PC-9 (cell line): ENCODE data around the gene ADGRD1.

Source experiments
- EZH2 ChIP-seq: fragments of 200-600 bp; sonication (generic); IDR thresholded peaks from 2 replicates; pipeline ENCODE4 v1.8.0; 2017; ENCODE audit warnings: antibody characterized with exemption, low read depth
- TF ChIP-seq, protein P1 (sequence below): fragments of 200-600 bp; sonication (generic); conservative IDR thresholded peaks from 2 replicates; pipeline ENCODE4 v1.6.1; 2017; ENCODE audit warnings: mixed run types, antibody characterized with exemption, mild to moderate bottlenecking, moderate library complexity

DNA sequence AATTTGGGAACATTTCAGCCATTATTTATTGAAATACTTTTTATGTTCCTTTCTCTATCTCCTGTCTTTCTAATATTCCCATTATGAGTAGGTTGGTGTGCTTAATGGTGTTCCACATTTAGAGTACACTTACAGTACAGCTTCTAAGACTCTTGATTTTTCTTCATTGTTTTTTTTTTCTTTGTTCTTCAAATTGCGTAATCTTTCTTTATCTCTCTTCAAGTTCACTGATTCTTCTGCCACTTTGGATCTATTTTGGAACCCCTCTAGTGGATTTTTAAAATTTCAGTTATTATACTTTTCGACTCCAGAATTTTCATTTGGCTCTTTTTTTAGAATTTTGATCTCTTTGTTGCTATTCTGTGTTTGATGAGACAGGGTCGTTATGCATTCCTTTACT is 157.7 kb downstream of the ADGRD1 start:
- TF ChIP-seq, protein P1, sequence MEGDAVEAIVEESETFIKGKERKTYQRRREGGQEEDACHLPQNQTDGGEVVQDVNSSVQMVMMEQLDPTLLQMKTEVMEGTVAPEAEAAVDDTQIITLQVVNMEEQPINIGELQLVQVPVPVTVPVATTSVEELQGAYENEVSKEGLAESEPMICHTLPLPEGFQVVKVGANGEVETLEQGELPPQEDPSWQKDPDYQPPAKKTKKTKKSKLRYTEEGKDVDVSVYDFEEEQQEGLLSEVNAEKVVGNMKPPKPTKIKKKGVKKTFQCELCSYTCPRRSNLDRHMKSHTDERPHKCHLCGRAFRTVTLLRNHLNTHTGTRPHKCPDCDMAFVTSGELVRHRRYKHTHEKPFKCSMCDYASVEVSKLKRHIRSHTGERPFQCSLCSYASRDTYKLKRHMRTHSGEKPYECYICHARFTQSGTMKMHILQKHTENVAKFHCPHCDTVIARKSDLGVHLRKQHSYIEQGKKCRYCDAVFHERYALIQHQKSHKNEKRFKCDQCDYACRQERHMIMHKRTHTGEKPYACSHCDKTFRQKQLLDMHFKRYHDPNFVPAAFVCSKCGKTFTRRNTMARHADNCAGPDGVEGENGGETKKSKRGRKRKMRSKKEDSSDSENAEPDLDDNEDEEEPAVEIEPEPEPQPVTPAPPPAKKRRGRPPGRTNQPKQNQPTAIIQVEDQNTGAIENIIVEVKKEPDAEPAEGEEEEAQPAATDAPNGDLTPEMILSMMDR = no peak
- TF ChIP-seq EZH2 = no peak
